ENCODE data around the gene LSM8. TPM values are rescaled to one million over a fixed set of nuclear protein-coding genes. Genes with fewer than 3 reads are reported as not detected.
"Not testable (repeated sequence)": the region's sequence is repeated elsewhere in the genome, so short reads cannot be mapped to it uniquely, and the experiment has no call there.

Gene LSM8
- 10 to 100 TPM; 34.7 to 52.3 (median 49.9) TPM for total RNA-seq

DNA sequence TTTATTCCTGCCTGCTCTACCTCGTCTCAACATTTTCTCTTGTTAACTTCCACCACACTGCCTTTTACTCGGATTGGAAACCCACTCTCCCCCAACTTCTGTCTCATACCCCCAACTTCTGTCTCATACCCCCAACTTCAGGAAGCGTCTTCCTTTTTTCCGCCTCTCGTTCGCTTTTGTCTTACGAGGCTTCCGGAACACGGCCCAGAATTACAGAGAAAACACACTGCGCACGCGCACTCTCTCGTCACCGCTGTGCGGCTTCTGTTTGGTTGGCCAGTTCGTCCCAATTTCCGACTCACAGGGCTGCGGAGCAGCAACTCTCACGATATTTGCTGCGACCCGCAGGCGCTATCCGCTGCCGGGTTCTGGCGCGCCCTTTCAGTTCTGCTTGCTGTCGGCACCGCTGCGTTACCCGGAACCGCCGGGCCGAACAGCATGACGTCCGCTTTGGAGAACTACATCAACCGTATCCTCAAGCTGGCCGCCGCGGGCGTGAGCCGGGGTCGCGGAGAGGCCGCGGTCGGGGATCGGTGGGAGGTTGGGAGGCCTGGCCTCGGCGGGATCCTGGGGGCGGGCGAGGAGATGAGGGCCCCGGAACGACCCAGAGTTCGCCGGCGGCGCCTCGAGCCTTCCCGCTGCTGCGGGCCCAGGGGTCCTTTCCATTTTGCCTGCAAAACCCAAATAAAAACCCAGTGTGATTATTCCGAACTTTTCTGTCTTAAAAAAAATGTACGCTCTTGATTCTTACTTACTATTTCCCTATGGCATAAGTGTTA is at the start of gene LSM8:
LSM8 (plus strand) TSS at position 379 of the 779 bp plus-strand sequence; CDS start at position 439, 60 bp downstream.
- Histone ChIP-seq H3K4me3 (peak within 1 kb of the TSS; percentile 77 to 92 (median 84)), H3K27ac (peak within 1 kb of the TSS; percentile 91 to 94), H3K4me1 (peaks cover 0 to 7% of the 10 kb centered on the region in 2 donors), H3K27me3 (no peaks in the 10 kb centered on the region), H3K36me3 (no peaks in the 10 kb centered on the region), H3K9me3 (no peaks in the 10 kb centered on the region)
- intact Hi-C loops (cut with DNase I; ENCODE audit: low total_unique reads), result no loop called here
- peak; percentile 97 for DNase-seq (ENCODE audit: low spot score in 2 of 2)
- TF ChIP-seq, protein P1, sequence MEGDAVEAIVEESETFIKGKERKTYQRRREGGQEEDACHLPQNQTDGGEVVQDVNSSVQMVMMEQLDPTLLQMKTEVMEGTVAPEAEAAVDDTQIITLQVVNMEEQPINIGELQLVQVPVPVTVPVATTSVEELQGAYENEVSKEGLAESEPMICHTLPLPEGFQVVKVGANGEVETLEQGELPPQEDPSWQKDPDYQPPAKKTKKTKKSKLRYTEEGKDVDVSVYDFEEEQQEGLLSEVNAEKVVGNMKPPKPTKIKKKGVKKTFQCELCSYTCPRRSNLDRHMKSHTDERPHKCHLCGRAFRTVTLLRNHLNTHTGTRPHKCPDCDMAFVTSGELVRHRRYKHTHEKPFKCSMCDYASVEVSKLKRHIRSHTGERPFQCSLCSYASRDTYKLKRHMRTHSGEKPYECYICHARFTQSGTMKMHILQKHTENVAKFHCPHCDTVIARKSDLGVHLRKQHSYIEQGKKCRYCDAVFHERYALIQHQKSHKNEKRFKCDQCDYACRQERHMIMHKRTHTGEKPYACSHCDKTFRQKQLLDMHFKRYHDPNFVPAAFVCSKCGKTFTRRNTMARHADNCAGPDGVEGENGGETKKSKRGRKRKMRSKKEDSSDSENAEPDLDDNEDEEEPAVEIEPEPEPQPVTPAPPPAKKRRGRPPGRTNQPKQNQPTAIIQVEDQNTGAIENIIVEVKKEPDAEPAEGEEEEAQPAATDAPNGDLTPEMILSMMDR (IDR thresholded peaks at IDR 0.05), result peak in 1 of 3 donors; percentile 14
- TF ChIP-seq POLR2AphosphoS5 (IDR thresholded peaks at IDR 0.05) (peak; percentile 81 to 88 (median 85)), POLR2A (IDR thresholded peaks at IDR 0.05) (peak; percentile 49)

DNA sequence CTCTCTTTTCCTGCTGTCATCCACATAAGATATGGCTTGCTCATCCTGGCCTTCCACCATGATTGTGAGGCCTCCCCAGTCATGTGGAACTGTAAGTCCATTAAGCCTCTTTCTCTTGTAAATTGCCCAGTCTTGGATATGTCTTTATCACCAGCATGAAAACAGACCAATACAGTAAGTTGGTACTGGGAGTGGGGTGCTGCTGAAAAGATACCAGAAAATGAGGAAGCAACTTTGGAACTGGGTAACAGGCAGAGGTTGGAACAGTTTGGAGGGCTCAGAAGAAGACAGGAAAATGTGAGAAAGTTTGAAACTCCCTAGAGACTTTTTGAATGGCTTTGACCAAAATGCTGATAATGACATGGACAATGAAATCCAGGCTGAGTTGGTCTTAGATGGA is 49.5 kb upstream of the LSM8 start:
- H3K27me3 ChIP-seq; H3K9me3 ChIP-seq; H3K4me3 ChIP-seq; H3K36me3 ChIP-seq; H3K27ac ChIP-seq; H3K4me1 ChIP-seq; intact Hi-C loops (cut with DNase I; ENCODE audit: low total_unique reads); DNase-seq (ENCODE audit: low spot score in 2 of 2): not testable (repeated sequence)

DNA sequence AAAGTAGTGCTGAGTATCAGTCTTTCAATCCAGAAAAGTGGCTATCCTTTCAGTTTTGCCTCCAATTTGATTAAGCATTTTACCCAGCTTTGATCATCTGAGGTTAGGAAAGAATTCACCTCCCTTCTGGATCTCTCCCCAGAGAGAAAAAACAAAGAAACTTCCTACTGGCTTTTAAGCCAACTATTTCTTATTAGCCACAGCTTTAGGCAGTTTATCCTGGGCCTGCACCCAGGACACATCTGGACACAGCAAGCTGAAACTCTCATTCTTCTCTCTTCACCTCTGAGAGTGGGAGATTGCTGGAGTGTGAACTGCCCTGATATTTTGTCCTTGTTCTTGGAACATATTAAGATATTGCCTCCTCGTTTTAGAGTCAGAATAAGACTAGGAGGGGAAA is 43.5 kb upstream of the LSM8 start:
- Histone ChIP-seq H3K27me3 (no peaks in the 10 kb centered on the region), H3K4me3 (no peak overlapping the region), H3K27ac (no peak overlapping the region), H3K9me3 (no peaks in the 10 kb centered on the region), H3K4me1 (no peaks in the 10 kb centered on the region), H3K36me3 (no peaks in the 10 kb centered on the region)
- intact Hi-C loops (cut with DNase I; ENCODE audit: low total_unique reads), result no loop called here
- no peak for TF ChIP-seq POLR2A (IDR thresholded peaks at IDR 0.05)
- TF ChIP-seq POLR2AphosphoS5 (IDR thresholded peaks at IDR 0.05), result no peak
- TF ChIP-seq, protein P1 (IDR thresholded peaks at IDR 0.05), result no peak
- DNase-seq (ENCODE audit: low spot score in 2 of 2), result peak in 1 of 2 donors; percentile 22

DNA sequence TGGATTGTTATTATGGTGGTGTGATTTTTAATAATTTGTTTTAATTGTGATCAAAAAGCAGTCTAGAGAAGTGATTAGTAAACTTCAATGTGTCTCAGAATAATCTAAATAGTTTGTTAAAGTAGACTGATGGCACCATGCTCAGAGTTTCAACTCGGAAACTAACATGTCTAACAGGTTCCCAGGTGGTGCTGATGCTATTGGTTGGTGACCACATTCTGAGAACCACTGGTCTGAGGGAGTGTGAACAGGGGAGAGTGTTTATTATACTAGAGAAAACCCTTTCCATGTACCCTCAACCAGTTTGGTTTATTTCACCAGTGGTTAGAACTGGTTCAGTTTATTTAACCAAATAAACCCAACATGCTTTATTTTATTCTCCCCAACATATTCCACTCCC is 42.0 kb upstream of the LSM8 start:
- no peak overlapping the region for H3K27ac ChIP-seq
- H3K36me3 ChIP-seq, result no peaks in the 10 kb centered on the region
- H3K4me3 ChIP-seq, result no peak overlapping the region
- no peaks in the 10 kb centered on the region for H3K27me3 ChIP-seq
- no peak for DNase-seq (ENCODE audit: low spot score in 2 of 2)
- no peaks in the 10 kb centered on the region for H3K4me1 ChIP-seq
- H3K9me3 ChIP-seq, result no peaks in the 10 kb centered on the region
- TF ChIP-seq, protein P1 (IDR thresholded peaks at IDR 0.05), result no peak
- no peak for TF ChIP-seq POLR2A (IDR thresholded peaks at IDR 0.05)
- TF ChIP-seq POLR2AphosphoS5 (IDR thresholded peaks at IDR 0.05), result no peak
- intact Hi-C loops (cut with DNase I; ENCODE audit: low total_unique reads), result no loop called here

DNA sequence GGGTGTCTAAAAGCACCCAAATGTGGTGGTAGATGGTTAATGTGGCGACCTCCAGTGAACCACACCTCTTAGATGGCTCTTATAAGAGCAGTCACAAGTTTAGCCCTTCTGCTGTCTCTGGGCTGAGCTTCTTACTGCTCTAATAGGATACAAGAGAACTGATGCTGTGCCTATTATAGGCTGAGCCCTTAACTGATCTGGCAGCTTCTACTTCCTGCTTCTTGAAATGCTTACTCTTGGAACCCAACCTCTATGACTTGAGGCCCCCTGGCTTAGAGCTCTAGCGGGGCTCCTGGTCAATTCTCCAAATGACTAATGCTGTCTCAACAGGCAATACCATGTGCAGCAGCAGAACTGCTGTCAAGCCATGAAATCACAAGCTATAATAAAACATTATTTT is 35.0 kb upstream of the LSM8 start:
- no peak overlapping the region for H3K4me3 ChIP-seq
- TF ChIP-seq POLR2A (IDR thresholded peaks at IDR 0.05), result no peak
- TF ChIP-seq POLR2AphosphoS5 (IDR thresholded peaks at IDR 0.05), result no peak
- TF ChIP-seq, protein P1 (IDR thresholded peaks at IDR 0.05), result no peak
- H3K27ac ChIP-seq, result no peak overlapping the region
- no peak for DNase-seq (ENCODE audit: low spot score in 2 of 2)
- H3K36me3 ChIP-seq, result no peaks in the 10 kb centered on the region
- no peaks in the 10 kb centered on the region for H3K27me3 ChIP-seq
- intact Hi-C loops (cut with DNase I; ENCODE audit: low total_unique reads), result no loop called here
- no peaks in the 10 kb centered on the region for H3K9me3 ChIP-seq
- H3K4me1 ChIP-seq, result no peaks in the 10 kb centered on the region
